NCI-H128 (cell line): Measurements from ENCODE around the gene YTHDC1.
"Not testable (repeated sequence)": the region's sequence is repeated elsewhere in the genome, so short reads cannot be mapped to it uniquely, and the experiment has no call there.

Source experiments
- DNase-seq: peaks from one replicate; lab custom pipeline; 2025; ENCODE audit not compliant: unreplicated experiment; lab: John Stamatoyannopoulos, UW

Gene YTHDC1

GRCh38 chr4:68297137-68297536 is 52.8 kb downstream of the YTHDC1 start:
- no peak for DNase-seq

GRCh38 chr4:68291256-68291655 is 58.6 kb downstream of the YTHDC1 start:
- DNase-seq, result no peak

GRCh38 chr4:68288393-68288740 is 61.5 kb downstream of the YTHDC1 start:
- DNase-seq, result no peak

- DNase-seq, result no peak
Observed at GRCh38 chr4:68287704-68288392, 62.0 kb downstream of the YTHDC1 start.

GRCh38 chr4:68283714-68284113 is 66.2 kb downstream of the YTHDC1 start:
- no peak for DNase-seq

GRCh38 chr4:68283095-68283494 is 66.8 kb downstream of the YTHDC1 start:
- DNase-seq, result no peak

- DNase-seq, result not testable (repeated sequence)
Observed at GRCh38 chr4:68281796-68282740, 67.8 kb downstream of the YTHDC1 start.

- DNase-seq, result no peak
Observed at GRCh38 chr4:68278029-68278428, 71.9 kb downstream of the YTHDC1 start.

- no peak for DNase-seq
Observed at GRCh38 chr4:68277627-68278026, 72.3 kb downstream of the YTHDC1 start.

- DNase-seq, result no peak
Observed at GRCh38 chr4:68272860-68273259, 77.0 kb downstream of the YTHDC1 start.

GRCh38 chr4:68272380-68272779 is 77.5 kb downstream of the YTHDC1 start:
- no peak for DNase-seq

GRCh38 chr4:68271851-68272357 is 78.0 kb downstream of the YTHDC1 start:
- DNase-seq, result peak; percentile 0

- DNase-seq, result no peak
Observed at GRCh38 chr4:68267433-68267944, 82.4 kb downstream of the YTHDC1 start.

GRCh38 chr4:68264875-68265565 is 84.9 kb downstream of the YTHDC1 start:
- no peak for DNase-seq
